NCI-H510A (cell line): ENCODE data around the gene EIF4ENIF1.
A peak's percentile ranks its signal among the peaks of the same experiment; 100 is the strongest.
"Not testable (repeated sequence)": the region's sequence is repeated elsewhere in the genome, so short reads cannot be mapped to it uniquely, and the experiment has no call there.

Experiments used
- DNase-seq: peaks from one replicate; lab custom pipeline; 2025; lab: John Stamatoyannopoulos, UW

EIF4ENIF1 gene

GRCh38 chr22:31493355-31493754, 3.7 kb upstream of the EIF4ENIF1 start:
- DNase-seq, result not testable (repeated sequence)

GRCh38 chr22:31492151-31492550, 2.5 kb upstream of the EIF4ENIF1 start:
- DNase-seq, result no peak

GRCh38 chr22:31491218-31491962, 1.7 kb upstream of the EIF4ENIF1 start:
- DNase-seq, result no peak

- no peak for DNase-seq
Measured at GRCh38 chr22:31490496-31490925, 869 bp upstream of the EIF4ENIF1 start.

GRCh38 chr22:31488988-31489617, 539 bp downstream of the EIF4ENIF1 start:
- peak; percentile 7 for DNase-seq

GRCh38 chr22:31488346-31488883, 1.2 kb downstream of the EIF4ENIF1 start:
- no peak for DNase-seq

GRCh38 chr22:31486951-31487350, 2.7 kb downstream of the EIF4ENIF1 start:
- DNase-seq, result no peak

- not testable (repeated sequence) for DNase-seq
Measured at GRCh38 chr22:31486369-31486768, 3.3 kb downstream of the EIF4ENIF1 start.

- DNase-seq, result not testable (repeated sequence)
Measured at GRCh38 chr22:31482470-31482869, 7.2 kb downstream of the EIF4ENIF1 start.

- no peak for DNase-seq
Measured at GRCh38 chr22:31481129-31481528, 8.5 kb downstream of the EIF4ENIF1 start.

GRCh38 chr22:31477329-31477728, 12.3 kb downstream of the EIF4ENIF1 start:
- DNase-seq, result no peak

GRCh38 chr22:31475800-31476199, 13.8 kb downstream of the EIF4ENIF1 start:
- DNase-seq, result no peak

- no peak for DNase-seq
Measured at GRCh38 chr22:31474743-31475142, 14.9 kb downstream of the EIF4ENIF1 start.

- DNase-seq, result no peak
Measured at GRCh38 chr22:31465307-31465706, 24.3 kb downstream of the EIF4ENIF1 start.

GRCh38 chr22:31461699-31462098, 27.9 kb downstream of the EIF4ENIF1 start:
- DNase-seq, result no peak

GRCh38 chr22:31451709-31452571, 37.7 kb downstream of the EIF4ENIF1 start:
- DNase-seq, result no peak

GRCh38 chr22:31449506-31449905, 40.1 kb downstream of the EIF4ENIF1 start:
- no peak for DNase-seq

GRCh38 chr22:31448382-31448781, 41.3 kb downstream of the EIF4ENIF1 start:
- DNase-seq, result no peak

GRCh38 chr22:31447337-31447736, 42.3 kb downstream of the EIF4ENIF1 start:
- DNase-seq, result no peak

- DNase-seq, result no peak
Measured at GRCh38 chr22:31446767-31447166, 42.9 kb downstream of the EIF4ENIF1 start.

- DNase-seq, result no peak
Measured at GRCh38 chr22:31446208-31446607, 43.4 kb downstream of the EIF4ENIF1 start.

GRCh38 chr22:31445642-31446041, 44.0 kb downstream of the EIF4ENIF1 start:
- no peak for DNase-seq
